ENCODE data around the gene SPO11. TPM values are rescaled to one million over a fixed set of nuclear protein-coding genes. Genes with fewer than 3 reads are reported as not detected.

SPO11 gene
- total and polyA plus RNA-seq, 2 of the 4 experiments (the other 2 are of a cell fraction), result not detected

- Histone ChIP-seq H3K23ac (ENCODE audit: low read depth, low read length) (no peak overlapping the region), H3K18ac (ENCODE audit: low read depth, low read length) (no peak overlapping the region), H4K20me1 (ENCODE audit: insufficient read depth, low read length) (no peaks in the 10 kb centered on the region), H2AFZ (replicated peaks; ENCODE audit: low read length, poor library complexity) (no peak overlapping the region), H3K9me3 (ENCODE audit: control insufficient read depth, insufficient read depth, low read length) (no peaks in the 10 kb centered on the region), H3K4ac (ENCODE audit: low read depth, low read length) (no peak overlapping the region), H3K27ac (ENCODE audit: insufficient read depth, low read length) (no peak overlapping the region), H3K14ac (replicated peaks; ENCODE audit: low read depth, low read length) (no peak overlapping the region), H4K8ac (ENCODE audit: low read depth in 2 of 2, low read length in 2 of 2) (no peak overlapping the region), H3K79me1 (ENCODE audit: low read depth in 1 of 2, low read length in 2 of 2) (no peaks in the 10 kb centered on the region), H2BK5ac (ENCODE audit: low read depth, low read length, poor library complexity, severe bottlenecking) (no peak overlapping the region), H4K91ac (ENCODE audit: insufficient read depth, low read depth, low read length) (no peak overlapping the region), H2AK9ac (replicated peaks; ENCODE audit: low read depth, low read length, poor library complexity) (no peak overlapping the region), H2BK120ac (ENCODE audit: low read depth, low read length) (no peak overlapping the region), H3K4me2 (ENCODE audit: low read depth, low read length) (no peak overlapping the region), H2AK5ac (ENCODE audit: low read depth, low read length) (no peak overlapping the region), H3K4me3 (ENCODE audit: insufficient read depth, low read depth, low read length) (no peak overlapping the region), H2BK15ac (ENCODE audit: low read depth, low read length) (no peak overlapping the region), H4K5ac (ENCODE audit: low read depth, low read length) (no peak overlapping the region), H3K36me3 (ENCODE audit: control insufficient read depth, insufficient read depth, low read length) (no peaks in the 10 kb centered on the region), H2BK20ac (ENCODE audit: low read depth, low read length) (no peak overlapping the region), H3K4me1 (ENCODE audit: control insufficient read depth, insufficient read depth, low read length) (no peaks in the 10 kb centered on the region), H3K27me3 (ENCODE audit: control insufficient read depth, insufficient read depth, low read length) (no peaks in the 10 kb centered on the region), H3K56ac (ENCODE audit: extremely low read depth, insufficient read depth, low read length) (no peak overlapping the region), H3K9ac (ENCODE audit: low read depth, low read length) (no peak overlapping the region), H3K9me1 (ENCODE audit: insufficient read depth, low read length) (no peaks in the 10 kb centered on the region)
- no peak for DNase-seq
- in situ Hi-C loops (cut with MboI; ENCODE audit: low sequenced_read_pairs), result no loop called here
- intact Hi-C loops (cut with micrococcal nuclease), result no loop called here
- ChIA-PET CTCF (no interaction called here), POLR2A (ENCODE audit: unreplicated experiment) (no interaction called here)
- BruUV-seq (replicated peaks), result no TSS peak
- dilution Hi-C loops (cut with HindIII; ENCODE audit: low sequenced_read_pairs, unreplicated experiment), result no loop called here
- WGBS, 2 experiments (ENCODE audit: extremely low coverage in 2 of 2, insufficient read length in 1 of 2), result 53% methylated on average over 9 of the region's 14 CpGs; no CpG with 5 or more reads in 1 of the 2 experiments
- no peak for ATAC-seq (ENCODE audit: low read depth)
- no peak for TF ChIP-seq CHD1 (IDR thresholded peaks at IDR 0.05; ENCODE audit: low read depth, low read length)
- no peak for TF ChIP-seq MAFK (IDR thresholded peaks at IDR 0.05; ENCODE audit: low read depth, low read length)
- no peak for TF ChIP-seq MXI1 (IDR thresholded peaks at IDR 0.05; ENCODE audit: borderline replicate concordance, low read depth, low read length)
- TF ChIP-seq FOS (IDR thresholded peaks at IDR 0.05; ENCODE audit: low read depth, low read length), result no peak
- TF ChIP-seq USF2 (IDR thresholded peaks at IDR 0.05; ENCODE audit: low read depth, low read length), result no peak
- TF ChIP-seq ELK1 (IDR thresholded peaks at IDR 0.05; ENCODE audit: borderline replicate concordance, low read depth, low read length), result no peak
- no peak for TF ChIP-seq RCOR1 (IDR thresholded peaks at IDR 0.05; ENCODE audit: insufficient replicate concordance, low read length)
- TF ChIP-seq MAZ (IDR thresholded peaks at IDR 0.05; ENCODE audit: borderline replicate concordance, low read depth, low read length), result no peak
- no peak for TF ChIP-seq RAD21 (IDR thresholded peaks at IDR 0.05; ENCODE audit: low read length)
- no peak for TF ChIP-seq RFX5 (IDR thresholded peaks at IDR 0.05; ENCODE audit: low read depth, low read length)
These were observed 28.6 kb upstream of the SPO11 start for GRCh38 chr20:57301026-57301425.

Data from IMR-90 (cell line).